Upper lobe of right lung (tissue), 1 donor: ENCODE data around the gene CCNC. TPM values are rescaled to one million over a fixed set of nuclear protein-coding genes. Genes with fewer than 3 reads are reported as not detected.

Experiments used
- ATAC-seq: fragments of 200-7000 bp; cut with Tn5 transposase; one replicate; pipeline ENCODE4 v1.9.1; 2020; ENCODE audit warnings: mild to moderate bottlenecking, moderate library complexity
- DNase-seq: peaks from one replicate; pipeline ENCODE4 v3.0.0-alpha.2; 2020
- H3K27ac ChIP-seq: fragments of 200-600 bp; one replicate; pipeline ENCODE4 v1.8.0; 2022
- H3K27me3 ChIP-seq: fragments of 200-600 bp; one replicate; pipeline ENCODE4 v1.8.0; 2022; ENCODE audit warnings: mild to moderate bottlenecking
- H3K36me3 ChIP-seq: fragments of 200-600 bp; one replicate; pipeline ENCODE4 v1.8.0; 2022
- H3K4me1 ChIP-seq: fragments of 200-600 bp; one replicate; pipeline ENCODE4 v1.8.0; 2022
- H3K4me3 ChIP-seq: fragments of 200-600 bp; one replicate; pipeline ENCODE4 v1.8.0; 2022; ENCODE audit warnings: mild to moderate bottlenecking
- H3K9me3 ChIP-seq: fragments of 200-600 bp; one replicate; pipeline ENCODE4 v1.8.0; 2022
- CTCF ChIP-seq: fragments of 200-600 bp; IDR thresholded peaks from one replicate; pipeline ENCODE4 v1.8.0; 2022; ENCODE audit warnings: antibody characterized with exemption
- intact Hi-C: fragments of 100-400 bp; cut with DNase I; formaldehyde crosslinking; loops from one replicate; pipeline ENCODE4 v1.11.0; 2022
- total RNA-seq: library from RNA; stranded (reverse); fragmentation: NEBNext Ultra II Directional; extraction: Animal tissue kit (Norgen Biotek cat#: 25700); gene quantifications from one replicate; pipeline ENCODE4 v1.2.1, GENCODE V29; 2021
- donor health status: DM: no; HTN: yes; CAD: no; lungs with severe emphysema.

CCNC gene
- total RNA-seq, 1 donor from 2014 or later: 40.3 TPM

- Histone ChIP-seq H3K9me3 (no peaks in the 10 kb centered on the region), H3K27ac (no peak overlapping the region), H3K27me3 (peaks cover 98% of the 10 kb centered on the region), H3K36me3 (no peaks in the 10 kb centered on the region), H3K4me3 (no peak overlapping the region), H3K4me1 (peaks cover 13% of the 10 kb centered on the region)
- intact Hi-C loops: no loop called here
- no peak for TF ChIP-seq CTCF
- ATAC-seq (no peak), DNase-seq (no peak)
These were observed 39.1 kb upstream of the CCNC start for GRCh38 chr6:99607416-99608036.

DNA sequence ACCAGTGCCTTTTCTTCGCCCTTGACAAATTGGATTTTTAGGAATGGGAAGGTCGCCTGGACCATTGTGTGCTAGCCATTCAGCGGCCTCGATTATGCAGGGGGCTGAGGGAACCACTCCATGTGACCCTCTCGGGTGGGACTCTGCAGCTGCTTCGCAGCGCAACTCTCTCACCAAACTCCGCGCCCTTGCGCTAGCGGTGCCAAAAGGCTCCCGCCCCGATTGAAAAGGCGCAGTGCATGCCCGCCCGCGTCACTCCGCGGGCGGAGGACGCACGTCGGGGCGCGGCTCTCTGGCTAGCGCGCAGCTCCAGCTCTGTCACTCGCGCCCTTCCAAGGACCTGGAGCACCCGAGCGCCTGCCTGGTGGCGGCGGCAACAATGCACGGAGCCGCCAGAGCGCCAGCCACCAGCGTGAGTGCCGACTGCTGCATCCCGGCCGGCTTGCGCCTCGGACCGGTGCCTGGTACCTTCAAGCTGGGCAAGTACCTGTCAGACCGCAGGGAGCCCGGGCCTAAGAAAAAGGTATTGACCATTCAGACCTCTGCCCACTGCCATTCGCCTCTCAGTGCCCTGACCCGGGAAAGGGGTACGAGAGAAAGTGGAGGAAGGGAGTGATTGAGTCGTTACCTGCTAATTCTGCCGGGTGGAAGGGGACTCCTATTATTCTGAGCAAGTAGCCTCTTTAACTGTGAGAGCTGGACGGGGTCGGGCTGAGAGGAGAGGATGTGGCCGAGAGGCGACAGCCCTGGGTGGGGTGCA, 38.4 kb upstream of the CCNC start, which contains the start of gene PRDM13:
PRDM13 (plus strand) TSS at position 178 of the 760 bp plus-strand sequence; CDS start at position 380, 202 bp downstream.
- no peak within 1 kb of the TSS for H3K4me3 ChIP-seq
- no peak for DNase-seq
- no peak for TF ChIP-seq CTCF
- H3K9me3 ChIP-seq: no peaks in the 10 kb centered on the region
- peaks cover 98% of the 10 kb centered on the region for H3K27me3 ChIP-seq
- ATAC-seq: no peak
- H3K36me3 ChIP-seq: no peaks in the 10 kb centered on the region
- intact Hi-C loops: no loop called here
- H3K27ac ChIP-seq: no peak within 1 kb of the TSS
- H3K4me1 ChIP-seq: peaks cover 13% of the 10 kb centered on the region

DNA sequence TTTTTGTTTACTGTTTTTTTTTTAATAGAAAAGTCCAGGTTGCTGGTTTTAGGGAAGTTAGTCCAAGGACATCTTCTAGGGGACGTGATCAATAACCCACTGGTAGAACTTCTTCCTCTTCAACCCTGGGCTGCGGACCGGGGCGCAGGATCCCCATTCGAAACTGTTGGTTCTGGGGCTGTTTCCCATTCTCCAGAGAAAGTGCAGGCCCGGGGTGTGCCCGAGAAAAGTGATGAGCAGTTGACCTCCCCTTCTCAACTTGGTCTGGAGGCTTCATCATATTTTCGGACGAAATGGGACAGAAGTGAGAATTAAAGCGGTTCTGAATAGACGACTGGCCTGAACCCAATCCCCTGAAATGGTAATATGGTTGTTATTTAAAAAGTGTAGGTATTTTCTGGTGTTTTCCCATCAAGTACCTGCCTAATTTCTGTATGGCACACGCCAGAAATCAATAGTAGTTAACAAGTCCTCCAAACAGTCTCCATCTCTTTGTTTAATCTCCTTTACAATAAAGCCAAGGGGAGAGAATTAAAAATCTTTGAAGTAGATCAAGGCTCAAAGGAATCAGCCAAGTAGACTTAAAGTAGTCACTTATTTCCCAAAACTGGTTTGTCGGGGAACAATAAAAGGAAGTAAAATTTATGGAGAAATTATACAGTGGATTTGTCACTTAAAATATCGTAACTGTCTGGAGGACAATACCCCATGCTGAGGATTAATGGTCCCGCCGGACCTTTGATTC, 37.6 kb upstream of the CCNC start:
- Histone ChIP-seq H3K4me1 (peaks cover 13% of the 10 kb centered on the region), H3K36me3 (no peaks in the 10 kb centered on the region), H3K27ac (no peak overlapping the region), H3K4me3 (no peak overlapping the region), H3K27me3 (peaks cover 98% of the 10 kb centered on the region), H3K9me3 (no peaks in the 10 kb centered on the region)
- intact Hi-C loops: no loop called here
- DNase-seq (no peak), ATAC-seq (no peak)
- TF ChIP-seq CTCF: no peak

DNA sequence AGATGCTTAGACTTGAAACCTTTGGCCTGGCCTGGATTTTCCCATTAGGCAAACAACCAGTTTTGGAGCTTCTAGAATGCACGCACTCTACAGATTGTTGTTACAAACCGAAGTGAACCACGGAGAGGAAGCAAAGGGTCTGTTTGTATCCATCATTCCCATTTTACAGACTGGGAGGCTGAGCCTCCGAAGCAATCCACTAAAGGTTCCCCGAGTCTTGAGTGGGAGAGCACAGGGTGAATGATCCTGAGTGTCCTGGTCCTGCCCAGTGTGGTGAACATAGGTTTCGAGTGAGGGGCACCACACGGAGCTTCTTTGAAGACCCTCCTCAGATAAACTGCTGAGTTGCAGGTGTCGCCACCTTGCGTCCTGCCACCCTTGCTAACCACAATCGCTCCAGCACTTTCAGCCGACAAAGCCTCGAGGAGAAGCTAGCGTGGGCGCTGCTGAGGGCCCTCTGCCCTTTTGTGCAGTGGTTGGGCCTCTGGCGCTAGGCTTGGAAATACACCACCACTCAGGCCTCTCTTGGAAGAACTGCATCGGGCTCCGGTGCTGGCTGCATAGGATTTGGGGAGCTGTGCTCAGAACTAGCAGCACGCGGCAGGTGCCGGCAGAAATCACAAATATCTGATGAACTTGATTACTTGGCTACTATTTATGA, 36.7 kb upstream of the CCNC start:
- no peaks in the 10 kb centered on the region for H3K36me3 ChIP-seq
- no peak overlapping the region for H3K4me3 ChIP-seq
- H3K9me3 ChIP-seq: no peaks in the 10 kb centered on the region
- DNase-seq (no peak), ATAC-seq (no peak)
- H3K27ac ChIP-seq: no peak overlapping the region
- intact Hi-C loops: no loop called here
- no peak for TF ChIP-seq CTCF
- H3K4me1 ChIP-seq: peaks cover 13% of the 10 kb centered on the region
- peaks cover 100% of the 10 kb centered on the region for H3K27me3 ChIP-seq

DNA sequence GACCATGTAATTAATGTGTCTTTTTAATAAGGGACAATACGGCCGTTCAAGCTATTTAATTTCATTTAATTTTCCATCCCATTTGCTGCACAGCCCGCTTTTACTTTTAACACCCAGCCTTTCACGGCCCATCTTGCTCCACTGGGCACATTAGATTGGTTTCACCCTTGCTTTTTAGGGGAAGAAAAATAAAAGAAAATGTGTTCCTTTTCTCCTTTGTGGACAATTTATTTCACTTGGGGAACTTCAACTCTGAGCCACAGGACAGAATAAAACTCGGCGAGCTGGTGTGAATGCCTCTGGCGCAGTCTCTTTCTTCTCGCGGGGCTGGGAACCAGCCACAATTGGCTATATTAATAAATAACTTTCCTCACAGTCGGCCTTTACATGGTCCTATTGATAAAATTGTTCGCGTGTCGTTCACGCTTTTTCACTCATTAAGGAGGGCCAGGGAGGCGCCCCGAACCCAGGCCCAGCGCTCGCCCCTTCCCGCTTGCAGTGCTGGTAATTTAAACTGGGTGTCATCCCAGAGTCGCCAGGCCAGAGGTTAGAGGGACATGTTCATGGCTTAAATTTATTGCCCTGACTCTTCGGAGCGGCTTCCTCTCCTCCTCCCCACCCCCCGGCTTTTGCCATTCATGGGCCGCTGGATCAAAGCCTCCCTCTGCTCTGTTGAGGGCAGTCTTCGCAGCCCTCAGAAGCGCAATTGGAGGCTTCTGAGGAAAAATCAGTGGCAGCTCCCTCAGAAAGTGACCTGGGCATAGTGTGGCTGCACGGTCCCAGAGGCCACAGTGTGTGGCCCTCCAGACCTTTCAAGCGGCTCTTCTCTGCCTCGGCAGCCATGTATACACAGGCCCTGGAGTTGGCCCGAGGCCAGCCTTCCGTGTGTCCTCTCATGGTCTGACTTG, 36.0 kb upstream of the CCNC start:
- intact Hi-C loops: no loop called here
- Histone ChIP-seq H3K4me3 (peak overlapping the region; percentile 33), H3K27me3 (peaks cover 100% of the 10 kb centered on the region), H3K4me1 (peaks cover 13% of the 10 kb centered on the region), H3K9me3 (no peaks in the 10 kb centered on the region), H3K36me3 (no peaks in the 10 kb centered on the region), H3K27ac (no peak overlapping the region)
- no peak for DNase-seq
- TF ChIP-seq CTCF: no peak
- ATAC-seq: no peak
